ENCODE data around the gene COLQ.

DNA sequence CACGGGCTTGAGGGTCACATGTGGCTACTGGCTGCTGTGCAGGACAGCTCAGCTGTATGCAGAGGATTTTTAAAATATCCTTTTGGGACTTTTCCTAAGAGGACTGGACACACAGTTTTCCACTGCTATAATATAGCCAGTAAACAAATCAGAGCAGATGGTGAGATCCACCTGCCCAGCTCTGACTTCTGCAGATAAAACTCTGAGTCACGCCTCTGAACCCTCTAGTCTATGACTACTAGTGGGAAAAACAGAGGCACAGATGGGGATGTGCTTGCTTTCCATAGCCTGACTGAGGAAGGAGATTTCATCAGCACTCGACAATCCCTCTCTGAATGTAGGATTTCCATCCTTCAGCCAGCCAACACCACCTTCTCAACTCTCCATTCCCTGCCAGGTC is 45.1 kb downstream of the COLQ start:
- no peak for TF ChIP-seq CTCF (IDR thresholded peaks at IDR 0.05)
- no peak for TF ChIP-seq EZH2phosphoT487 (IDR thresholded peaks at IDR 0.05)
- no peak for TF ChIP-seq EZH2 (IDR thresholded peaks at IDR 0.05)

Measured in neural progenitor cell (in vitro differentiated cells).